Fibroblast of the aortic adventitia (primary cell): Measurements from ENCODE around the gene ENPP1. TPM values are rescaled to one million over a fixed set of nuclear protein-coding genes. Genes with fewer than 3 reads are reported as not detected.
A peak's percentile ranks its signal among the peaks of the same experiment; 100 is the strongest.

Experiments used
- DNase-seq: peaks from one replicate; pipeline ENCODE4 v3.0.0-alpha.2; 2010; ENCODE audit warnings: low read depth
- H3K4me3 ChIP-seq: 2 replicates; pipeline ENCODE4 v1.5.1; 2011; ENCODE audit warnings: low read depth, mild to moderate bottlenecking, control low read depth, low read length, moderate library complexity
- CTCF ChIP-seq: IDR thresholded peaks from 2 replicates; pipeline ENCODE4 v1.5.1; 2011; ENCODE audit warnings: mild to moderate bottlenecking, low read length, control low read depth, inconsistent platforms; ENCODE audit not compliant: insufficient read depth
- total RNA-seq: library from RNA; depleted of rRNA; stranded (reverse); fragments of >200 nt; gene quantifications from 2 replicates; pipeline ENCODE4 v1.2.3, GENCODE V29; 2012; ENCODE audit warnings: low replicate concordance

ENPP1 gene
- total RNA-seq, 1 donor = 7.4 TPM

- H3K4me3 ChIP-seq = no peak overlapping the region
- TF ChIP-seq CTCF = peak; percentile 6
- no peak for DNase-seq
Observed at GRCh38 chr6:131782764-131783163, 25.1 kb upstream of the ENPP1 start.

DNA sequence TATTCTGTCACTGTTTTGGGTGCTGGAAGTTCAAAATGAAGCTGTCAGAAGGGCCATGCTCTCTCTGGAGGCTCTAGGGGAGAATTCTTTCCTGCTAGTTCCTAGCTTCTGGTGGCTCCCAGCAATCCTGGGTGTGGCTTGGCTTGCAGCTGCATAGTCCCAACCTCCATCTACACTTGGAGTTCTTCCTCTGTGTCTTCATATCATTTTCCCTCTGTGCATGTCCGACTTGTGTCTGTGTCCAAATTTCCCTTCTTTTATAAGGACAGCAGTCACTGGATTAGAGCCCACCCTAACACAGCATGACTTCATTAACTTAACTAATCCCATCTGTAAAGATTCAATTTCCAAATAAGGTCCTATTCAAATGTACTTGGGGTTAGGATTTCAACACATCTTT, 23.3 kb upstream of the ENPP1 start:
- no peak overlapping the region for H3K4me3 ChIP-seq
- DNase-seq = no peak
- no peak for TF ChIP-seq CTCF

GRCh38 chr6:131787079-131787478, 20.7 kb upstream of the ENPP1 start:
- no peak overlapping the region for H3K4me3 ChIP-seq
- TF ChIP-seq CTCF = no peak
- DNase-seq = no peak

DNA sequence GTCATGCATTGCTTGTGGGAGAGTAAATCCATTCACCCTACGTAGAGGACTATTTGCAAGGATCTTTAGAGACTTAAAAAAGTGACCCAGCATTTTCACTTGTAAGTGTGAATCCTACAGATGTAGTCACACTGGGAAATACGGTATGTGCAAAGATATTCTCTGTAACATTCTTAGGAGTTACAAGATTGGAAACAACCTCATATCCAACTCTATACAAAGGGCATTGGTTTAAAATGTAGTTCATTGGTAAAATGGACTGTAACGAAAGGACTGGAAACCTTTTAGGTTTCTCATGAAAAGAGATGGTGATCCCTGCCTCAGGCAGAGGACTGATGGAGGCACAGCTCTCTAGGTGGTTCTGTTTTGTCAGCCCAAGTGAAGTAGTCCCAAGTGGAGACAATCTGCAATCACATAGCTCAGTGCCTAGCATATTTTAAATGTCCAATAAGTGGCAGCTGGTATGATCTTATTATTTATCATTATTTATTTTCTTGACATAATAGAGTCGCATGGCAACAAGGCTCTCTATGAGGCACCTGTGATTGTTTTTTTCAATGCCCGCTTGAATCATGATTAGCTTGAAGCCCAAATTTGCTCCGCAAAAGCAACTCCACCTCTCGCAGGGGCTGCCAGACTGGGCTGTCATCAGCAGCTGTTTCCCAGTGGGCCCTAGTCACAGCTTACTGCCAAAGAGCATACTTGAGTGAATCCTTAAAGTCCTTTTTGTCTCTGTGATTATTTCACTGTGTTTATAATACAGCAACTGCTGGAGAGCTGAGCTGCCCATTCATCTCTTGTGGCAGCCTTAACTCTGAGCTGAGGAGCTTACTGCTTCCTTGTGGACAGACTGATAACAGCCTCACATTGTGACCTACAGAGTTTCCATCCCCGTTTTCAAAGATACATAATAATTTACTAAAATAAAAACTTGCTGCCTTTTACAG, 19.8 kb upstream of the ENPP1 start:
- DNase-seq = peak; percentile 19
- no peak overlapping the region for H3K4me3 ChIP-seq
- TF ChIP-seq CTCF = peak; percentile 23

GRCh38 chr6:131789219-131789618, 18.6 kb upstream of the ENPP1 start:
- TF ChIP-seq CTCF = no peak
- DNase-seq = no peak

DNA sequence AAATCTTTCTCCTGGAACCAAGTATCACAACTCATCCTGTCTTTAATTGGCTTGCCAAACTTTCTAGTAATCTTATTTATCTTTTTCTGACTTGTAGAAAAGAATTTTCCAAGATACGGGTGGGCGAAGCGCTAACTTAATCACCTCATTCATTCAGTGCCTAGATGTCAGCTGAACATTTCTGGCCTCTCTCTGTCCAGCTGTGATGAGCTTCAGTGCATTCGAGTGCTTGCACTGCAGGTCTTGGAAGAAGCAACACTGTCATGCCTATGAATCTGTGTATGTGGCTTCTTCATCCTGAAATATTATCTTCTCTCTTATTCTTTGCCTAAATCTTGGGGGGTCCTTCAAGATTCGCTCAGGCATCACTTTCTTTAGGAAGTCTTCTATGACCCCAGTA, 16.3 kb upstream of the ENPP1 start:
- DNase-seq = no peak
- TF ChIP-seq CTCF = no peak
- no peak overlapping the region for H3K4me3 ChIP-seq

More at GRCh38 chr6:131789219-131789618, 18.6 kb upstream of the ENPP1 start:
- no peak overlapping the region for H3K4me3 ChIP-seq
